Kidney tubule cell (primary cell): ENCODE data around the gene GCNT3.
A peak's percentile ranks its signal among the peaks of the same experiment; 100 is the strongest.

Source experiments
- DNase-seq: peaks from one replicate; pipeline ENCODE4 v3.0.0-alpha.2; 2018; ENCODE audit warnings: low spot score

GCNT3 gene

GRCh38 chr15:59611276-59612260 is at the start of gene GCNT3:
GCNT3 (plus strand) TSS chr15:59611783; CDS start chr15:59618239, 6,456 bp downstream.
- peak; percentile 96 for DNase-seq

GRCh38 chr15:59562448-59563186 is 49.0 kb upstream of the GCNT3 start:
- DNase-seq, result no peak

- no peak for DNase-seq
These were observed 46.3 kb upstream of the GCNT3 start for GRCh38 chr15:59565299-59565698.

GRCh38 chr15:59567324-59567723 is 44.3 kb upstream of the GCNT3 start:
- no peak for DNase-seq

- no peak for DNase-seq
These were observed 42.1 kb upstream of the GCNT3 start for GRCh38 chr15:59569477-59569876.

- DNase-seq, result peak; percentile 91
These were observed 41.3 kb upstream of the GCNT3 start for GRCh38 chr15:59570315-59570714.

- no peak for DNase-seq
These were observed 40.0 kb upstream of the GCNT3 start for GRCh38 chr15:59571606-59572005.

GRCh38 chr15:59583088-59583487 is 28.5 kb upstream of the GCNT3 start:
- DNase-seq, result no peak

- peak; percentile 72 for DNase-seq
These were observed 24.3 kb upstream of the GCNT3 start for GRCh38 chr15:59587085-59587826.

- DNase-seq, result no peak
These were observed 21.6 kb upstream of the GCNT3 start for GRCh38 chr15:59590027-59590426.

- DNase-seq, result no peak
These were observed 20.2 kb upstream of the GCNT3 start for GRCh38 chr15:59591356-59591755.

GRCh38 chr15:59594493-59594942 is 17.1 kb upstream of the GCNT3 start:
- DNase-seq, result peak; percentile 100

- DNase-seq, result no peak
These were observed 16.6 kb upstream of the GCNT3 start for GRCh38 chr15:59594991-59595390.

GRCh38 chr15:59595434-59595915 is 16.1 kb upstream of the GCNT3 start:
- DNase-seq, result peak; percentile 93

- DNase-seq, result no peak
These were observed 14.9 kb upstream of the GCNT3 start for GRCh38 chr15:59596640-59597039.

GRCh38 chr15:59598461-59598860 is 13.1 kb upstream of the GCNT3 start:
- no peak for DNase-seq

GRCh38 chr15:59605994-59606393 is 5.6 kb upstream of the GCNT3 start:
- no peak for DNase-seq

GRCh38 chr15:59609730-59610712 is 1.6 kb upstream of the GCNT3 start:
- DNase-seq, result no peak

- no peak for DNase-seq
These were observed 2.6 kb downstream of the GCNT3 start for GRCh38 chr15:59614153-59614552.

- no peak for DNase-seq
These were observed 4.1 kb downstream of the GCNT3 start for GRCh38 chr15:59615661-59616060.

- peak; percentile 93 for DNase-seq
These were observed 4.8 kb downstream of the GCNT3 start for GRCh38 chr15:59616379-59616778.
